HFF-Myc (cell line): ENCODE results near the gene OLFML1.

Source experiments
- DNase-seq: peaks from one replicate; pipeline ENCODE4 v3.0.0-alpha.2; 2011; ENCODE audit warnings: low read depth; ENCODE audit errors: extremely low read depth
- H3K4me3 ChIP-seq: replicated peaks from 2 replicates; pipeline ENCODE4 v1.5.1; 2011; ENCODE audit warnings: low read depth, mild to moderate bottlenecking, control low read depth, low read length
- TF ChIP-seq, protein P1 (sequence below): IDR thresholded peaks from 2 replicates; pipeline ENCODE4 v1.5.1; 2012; ENCODE audit warnings: mild to moderate bottlenecking, low read depth, low read length, control low read depth; ENCODE audit errors: missing control alignments

Gene OLFML1

DNA sequence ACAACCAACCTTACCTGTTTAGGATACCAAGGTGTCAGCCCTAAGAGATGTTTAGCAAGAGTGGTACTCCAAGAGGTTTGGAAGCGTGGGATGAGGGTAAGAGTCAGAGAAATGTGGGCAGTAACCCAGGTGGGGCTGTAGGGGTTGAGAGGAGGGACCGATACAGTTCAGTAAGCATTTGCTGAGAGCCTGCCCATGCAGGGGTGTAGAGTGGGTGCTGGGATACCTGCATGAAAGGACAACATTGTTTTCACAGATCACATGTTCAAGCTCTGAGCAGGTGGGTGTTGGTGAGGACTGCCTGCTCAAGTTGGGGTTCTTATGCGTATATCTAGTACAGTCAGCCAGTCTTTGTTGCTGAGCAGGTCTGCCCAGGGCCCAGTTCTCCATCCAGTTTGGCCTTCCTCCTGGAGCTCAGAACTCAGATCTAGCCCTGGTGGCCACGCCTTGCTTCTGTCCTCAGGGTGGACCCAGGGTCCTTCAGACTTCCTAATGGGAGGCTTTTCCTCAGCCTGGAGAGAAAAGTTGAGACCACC lies 43.3 kb downstream of the OLFML1 start:
- DNase-seq = no peak
- TF ChIP-seq, protein P1, sequence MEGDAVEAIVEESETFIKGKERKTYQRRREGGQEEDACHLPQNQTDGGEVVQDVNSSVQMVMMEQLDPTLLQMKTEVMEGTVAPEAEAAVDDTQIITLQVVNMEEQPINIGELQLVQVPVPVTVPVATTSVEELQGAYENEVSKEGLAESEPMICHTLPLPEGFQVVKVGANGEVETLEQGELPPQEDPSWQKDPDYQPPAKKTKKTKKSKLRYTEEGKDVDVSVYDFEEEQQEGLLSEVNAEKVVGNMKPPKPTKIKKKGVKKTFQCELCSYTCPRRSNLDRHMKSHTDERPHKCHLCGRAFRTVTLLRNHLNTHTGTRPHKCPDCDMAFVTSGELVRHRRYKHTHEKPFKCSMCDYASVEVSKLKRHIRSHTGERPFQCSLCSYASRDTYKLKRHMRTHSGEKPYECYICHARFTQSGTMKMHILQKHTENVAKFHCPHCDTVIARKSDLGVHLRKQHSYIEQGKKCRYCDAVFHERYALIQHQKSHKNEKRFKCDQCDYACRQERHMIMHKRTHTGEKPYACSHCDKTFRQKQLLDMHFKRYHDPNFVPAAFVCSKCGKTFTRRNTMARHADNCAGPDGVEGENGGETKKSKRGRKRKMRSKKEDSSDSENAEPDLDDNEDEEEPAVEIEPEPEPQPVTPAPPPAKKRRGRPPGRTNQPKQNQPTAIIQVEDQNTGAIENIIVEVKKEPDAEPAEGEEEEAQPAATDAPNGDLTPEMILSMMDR = no peak
- no peak overlapping the region for H3K4me3 ChIP-seq

DNA sequence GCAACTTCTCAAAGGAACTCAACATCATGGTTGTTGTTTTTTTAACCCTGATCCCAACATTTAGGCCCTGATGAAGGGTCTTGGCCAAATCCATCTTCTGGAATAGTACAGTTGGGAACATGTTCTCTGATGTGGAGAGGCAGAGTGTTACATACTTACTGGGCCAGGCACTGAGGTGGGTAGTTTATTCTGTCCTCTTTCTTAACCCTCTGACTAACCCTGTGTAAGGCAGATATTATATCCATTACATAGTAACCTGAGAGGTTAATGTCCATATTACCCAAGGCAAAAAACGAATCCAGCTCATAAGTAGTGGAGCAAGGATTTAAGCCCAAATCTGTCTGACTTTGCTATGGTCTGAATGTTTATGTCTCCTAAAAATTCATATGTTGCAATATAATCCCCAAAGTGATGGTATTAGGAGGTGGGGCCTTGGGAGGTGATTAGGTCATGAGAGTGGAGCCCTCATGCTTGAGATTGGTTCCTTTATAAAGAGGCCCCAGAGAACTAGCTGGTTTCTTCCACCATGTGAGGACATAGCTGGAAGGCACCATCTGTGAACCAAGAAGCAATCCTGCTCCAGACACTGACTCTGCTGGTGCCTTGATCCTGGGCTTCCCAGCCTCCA lies 44.8 kb downstream of the OLFML1 start:
- no peak overlapping the region for H3K4me3 ChIP-seq
- TF ChIP-seq, protein P1 = no peak
- no peak for DNase-seq

DNA sequence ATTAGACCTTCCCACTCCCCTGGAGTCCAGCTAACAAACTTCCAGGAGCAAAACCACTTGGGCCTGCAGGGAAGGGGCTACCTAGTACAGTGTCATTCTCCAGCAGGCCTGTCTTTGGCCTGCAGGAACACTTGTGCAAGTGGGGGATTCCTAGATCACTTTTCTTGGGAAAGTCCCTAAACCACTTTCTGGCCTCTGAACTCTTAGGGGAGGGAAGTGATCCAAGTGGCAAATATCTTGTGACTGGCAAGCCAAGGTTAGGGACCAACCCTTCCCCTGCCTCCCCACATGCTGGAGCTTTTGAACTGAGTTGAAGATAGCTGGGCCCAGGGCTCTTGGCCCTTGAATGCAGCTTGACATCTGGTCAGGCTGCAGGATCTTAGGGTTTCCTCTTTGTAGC lies 45.7 kb downstream of the OLFML1 start:
- no peak overlapping the region for H3K4me3 ChIP-seq
- no peak for DNase-seq
- TF ChIP-seq, protein P1 = no peak

DNA sequence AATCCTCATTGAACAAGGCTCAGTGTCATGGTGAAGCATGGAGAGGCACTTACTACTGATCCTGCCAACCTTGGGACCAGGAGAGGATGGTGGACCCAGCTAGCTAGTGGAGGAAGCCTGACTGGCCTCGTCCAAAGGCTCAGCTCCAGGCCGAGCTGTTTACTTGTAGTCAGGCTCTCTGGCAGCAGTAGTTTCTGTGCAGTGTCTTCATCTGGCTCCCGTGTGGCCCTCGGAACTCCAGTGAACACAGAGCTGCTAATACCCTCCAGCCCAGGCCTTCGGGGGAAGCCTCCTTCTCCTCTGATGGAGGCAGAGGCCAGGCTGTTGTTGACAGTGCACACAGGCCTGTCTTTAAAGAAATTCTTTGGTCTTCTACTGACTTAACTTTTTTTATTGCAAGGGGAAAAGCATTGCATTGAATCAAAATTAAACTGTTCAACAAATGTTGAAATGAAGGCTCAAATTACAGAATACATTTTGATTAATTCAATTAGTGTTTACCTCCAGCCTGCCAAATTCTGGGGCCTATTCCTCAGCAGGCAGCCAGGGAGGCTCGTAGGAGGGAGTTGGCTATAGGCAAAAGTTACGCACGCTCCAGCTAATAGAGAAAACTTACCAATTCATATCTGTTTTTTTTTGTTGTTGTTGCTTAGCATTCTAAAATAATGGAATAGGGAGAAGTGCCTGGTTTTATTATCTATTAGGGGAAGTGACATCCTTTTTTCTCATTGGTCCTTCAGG lies 47.3 kb downstream of the OLFML1 start:
- no peak for DNase-seq
- no peak overlapping the region for H3K4me3 ChIP-seq
- TF ChIP-seq, protein P1 = no peak

DNA sequence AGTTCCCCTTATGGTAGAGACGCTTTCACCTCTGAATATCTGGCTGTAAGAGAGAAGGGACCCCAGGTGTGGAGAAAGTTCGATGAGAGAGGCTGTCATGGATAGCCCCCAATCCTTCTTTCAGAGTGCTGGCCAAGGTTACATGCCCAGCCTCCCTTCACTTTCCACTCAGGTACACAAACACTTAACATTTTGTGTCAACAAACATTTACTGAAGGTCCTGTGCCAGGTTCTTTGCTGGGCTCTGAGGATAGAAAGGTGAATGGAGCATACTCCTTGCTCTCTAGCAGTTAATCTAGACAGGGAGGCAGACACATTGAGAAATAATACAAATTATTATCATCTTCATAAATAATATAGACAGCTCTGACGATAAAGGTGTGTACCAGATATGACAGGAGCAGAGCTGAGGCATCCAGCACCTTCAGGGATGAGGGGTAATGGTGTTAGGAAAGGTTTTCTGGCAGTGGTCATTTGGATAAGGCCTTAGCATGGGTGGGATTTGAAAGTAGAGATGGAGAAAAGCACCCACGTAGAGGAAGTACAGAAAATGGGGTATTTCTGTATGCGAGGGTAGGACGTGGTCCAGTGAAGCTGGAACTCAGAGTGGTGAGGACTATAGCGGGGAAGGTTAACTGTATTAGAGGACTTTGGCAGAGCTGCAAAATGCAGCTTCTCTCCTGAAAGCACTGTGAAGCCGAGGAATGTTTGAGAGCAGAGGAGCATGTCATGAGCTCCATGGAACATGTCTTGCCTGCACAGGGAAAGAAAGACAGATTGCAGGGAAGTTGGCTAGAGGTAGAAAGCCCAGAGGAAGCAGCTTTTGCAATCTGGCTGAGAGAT lies 48.1 kb downstream of the OLFML1 start:
- TF ChIP-seq, protein P1 = no peak
- no peak overlapping the region for H3K4me3 ChIP-seq
- DNase-seq = no peak

DNA sequence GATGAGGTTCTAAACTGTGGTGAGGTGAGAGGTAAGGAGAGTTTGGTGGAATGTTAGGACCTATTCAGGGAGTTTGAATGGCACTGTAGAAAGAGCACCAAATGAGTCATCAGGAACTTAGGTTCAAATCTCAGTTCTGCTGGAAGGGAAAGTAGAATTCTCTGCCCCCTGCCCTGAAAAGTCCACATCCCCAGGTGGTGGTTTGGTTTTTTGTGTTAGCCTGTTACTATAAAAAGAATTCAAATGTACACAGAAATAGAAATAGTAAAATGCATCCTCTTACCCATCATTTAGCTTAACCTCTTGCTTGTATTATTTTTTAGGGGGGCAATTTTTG lies 48.7 kb downstream of the OLFML1 start:
- no peak for DNase-seq
- no peak overlapping the region for H3K4me3 ChIP-seq
- TF ChIP-seq, protein P1 = no peak
